HepG2 (cell line): ENCODE measurements around the gene OFD1. TPM values are rescaled to one million over a fixed set of nuclear protein-coding genes. Genes with fewer than 3 reads are reported as not detected.

Source experiments
- ATAC-seq: fragments of 200-7000 bp; cut with Tn5 transposase; 3 replicates; pipeline ENCODE4 v1.9.1; 2020; ENCODE audit warnings: mild to moderate bottlenecking, moderate library complexity
- BruUV-seq: library from RNA; stranded (reverse); fragments of 400-500 nt; replicated peaks from 2 replicates; lab custom pipeline; 2021; lab: Mats Ljungman, UMichigan
- CTCF ChIA-PET: fragments of 300-600 bp; formaldehyde crosslinking; extraction: SDS; loops from one replicate; lab custom pipeline; 2021; ENCODE audit warnings: low total read pairs, inconsistent platforms, low intra/inter-chr PET ratio; lab: Yijun Ruan, JAX
- POLR2A ChIA-PET: fragments of 350-600 bp; sonication (Branson Sonifier 250); formaldehyde crosslinking; loops from one replicate; lab custom pipeline; 2020; ENCODE audit warnings: antibody characterized with exemption, inconsistent platforms; lab: Yijun Ruan, JAX
- DNase-seq: peaks from one replicate; pipeline ENCODE4 v3.0.0-alpha.2; 2015; ENCODE audit warnings: low spot score
- FAIRE-seq: peaks from 3 replicates; lab custom pipeline; 2011; peaks lifted over from hg19 to GRCh38; lab: Jason Lieb, UNC
- H2AFZ ChIP-seq: one replicate; pipeline ENCODE4 v1.6.1; 2011; ENCODE audit warnings: low read length, inconsistent platforms
- H3K27ac ChIP-seq: fragments of 300-600 bp; 3 replicates; pipeline ENCODE4 v1.8.0; 2011; ENCODE audit warnings: mixed run types, mild to moderate bottlenecking, mixed read lengths, low read length, inconsistent platforms; ENCODE audit not compliant: insufficient read depth; ENCODE audit errors: extremely low read length
- H3K27me3 ChIP-seq, 2 experiments: fragments of 200-600 bp in 1 of 2; 2 replicates in 1 of 2; 3 replicates in 1 of 2; pipeline versions ENCODE4 v1.6.0 to v1.8.0; 2011; ENCODE audit warnings: low read length in 2 of 2, mild to moderate bottlenecking in 2 of 2, moderate library complexity in 2 of 2, inconsistent platforms in 1 of 2; ENCODE audit not compliant: insufficient read depth in 2 of 2, control insufficient read depth in 1 of 2
- H3K36me3 ChIP-seq, 2 experiments: fragments of 200-600 bp in 1 of 2; replicated peaks in 1 of 2; 2 replicates in 1 of 2; 3 replicates in 1 of 2; pipeline versions ENCODE4 v1.5.1 to v1.8.0; 2011; ENCODE audit warnings: low read length in 2 of 2, inconsistent platforms in 1 of 2; ENCODE audit not compliant: insufficient read depth in 2 of 2, control insufficient read depth in 1 of 2
- H3K4me1 ChIP-seq: 2 replicates; pipeline ENCODE4 v1.5.1; 2012; ENCODE audit warnings: low read length, inconsistent platforms; ENCODE audit not compliant: insufficient read depth
- H3K4me2 ChIP-seq: 2 replicates; pipeline ENCODE4 v1.6.0; 2011; ENCODE audit warnings: low read depth, low read length, inconsistent platforms
- H3K4me3 ChIP-seq, 3 experiments: fragments of 200-600 bp in 1 of 3; sonication (generic), shearing (Covaris generic) in 1 of 3; replicated peaks in 1 of 3; 2 replicates each; pipeline ENCODE4 v1.5.1; 2011 to 2016; ENCODE audit warnings: low read length in 3 of 3, inconsistent platforms in 2 of 3, low read depth in 2 of 3, mild to moderate bottlenecking in 2 of 3, control low read depth in 1 of 3, mixed read lengths in 1 of 3; ENCODE audit not compliant: insufficient read depth in 1 of 3
- H3K79me2 ChIP-seq: one replicate; pipeline ENCODE4 v1.6.1; 2011; ENCODE audit warnings: low read length, inconsistent platforms; ENCODE audit not compliant: insufficient read depth
- H3K9ac ChIP-seq: 2 replicates; pipeline ENCODE4 v1.6.0; 2011; ENCODE audit warnings: mild to moderate bottlenecking, low read depth, low read length, inconsistent platforms; ENCODE audit not compliant: insufficient read depth
- H3K9me3 ChIP-seq: 2 replicates; pipeline ENCODE4 v1.5.1; 2012; ENCODE audit warnings: mild to moderate bottlenecking, low read length
- H4K20me1 ChIP-seq: 2 replicates; pipeline ENCODE4 v1.6.0; 2011; ENCODE audit warnings: inconsistent platforms, mild to moderate bottlenecking, low read length, moderate library complexity; ENCODE audit not compliant: insufficient read depth
- CCAR2 ChIP-seq: fragments of 200-400 bp; formaldehyde crosslinking; optimal IDR thresholded peaks from 2 replicates; pipeline ENCODE3; 2018; ENCODE audit warnings: low read depth, mild to moderate bottlenecking, low read length, moderate library complexity
- FOXJ3 ChIP-seq: sonication (generic); formaldehyde crosslinking; IDR thresholded peaks from 2 replicates; pipeline ENCODE4 v1.4.0; 2020; ENCODE audit warnings: missing genetic modification reagents, mild to moderate bottlenecking, borderline replicate concordance
- HMG20A ChIP-seq: IDR thresholded peaks from 2 replicates; pipeline ENCODE4 v1.6.1; 2016; ENCODE audit warnings: borderline replicate concordance
- KDM5B ChIP-seq: sonication (generic); formaldehyde crosslinking; IDR thresholded peaks from 2 replicates; pipeline ENCODE4 v1.4.0; 2020; ENCODE audit warnings: missing genetic modification reagents, mild to moderate bottlenecking, borderline replicate concordance
- KLF16 ChIP-seq, 2 experiments: sonication (generic) in 1 of 2; formaldehyde crosslinking in 1 of 2; IDR thresholded peaks; 2 replicates each; pipeline versions ENCODE4 v1.6.1 to v1.8.0; 2016 to 2023; ENCODE audit warnings: missing genetic modification reagents in 2 of 2, missing compliant biosample characterization in 1 of 2
- PBX2 ChIP-seq: IDR thresholded peaks from 2 replicates; pipeline ENCODE4 v1.6.1; 2016; ENCODE audit warnings: control low read depth
- SRF ChIP-seq: IDR thresholded peaks from 2 replicates; pipeline ENCODE4 v1.6.1; 2011; ENCODE audit warnings: mild to moderate bottlenecking, low read depth, low read length, moderate library complexity
- XBP1 ChIP-seq: sonication (generic); formaldehyde crosslinking; IDR thresholded peaks from 2 replicates; pipeline ENCODE4 v1.5.0; 2020; ENCODE audit warnings: missing genetic modification reagents
- ZNF331 ChIP-seq: sonication (generic); formaldehyde crosslinking; IDR thresholded peaks from 2 replicates; pipeline ENCODE4 v1.4.0; 2020; ENCODE audit warnings: missing genetic modification reagents
- WGBS: methylation state at CpG from one replicate; pipeline ENCODE4 v1.1.6; 2017; ENCODE audit warnings: low lambda C conversion rate; 5-methylcytosine and 5-hydroxymethylcytosine counted together
- in situ Hi-C: cut with HindIII; loops from 2 replicates; pipeline ENCODE4 v1.10.0; 2017; ENCODE audit warnings: low pct_unique_long_range_greater_than_20kb; ENCODE audit not compliant: extremely low pct_ligation_motif_present
- intact Hi-C: fragments of 100-400 bp; cut with micrococcal nuclease; formaldehyde crosslinking; loops from one replicate; pipeline ENCODE4 v1.10.0; 2022; ENCODE audit not compliant: unreplicated experiment
- polyA plus RNA-seq, 8 experiments: library from polyadenylated mRNA; depleted of rRNA in 3 of 8; stranded (reverse) in 7 of 8; unstranded in 1 of 8; fragments of >200 nt; fragmentation: Illumina TruSeq in 4 of 8; extraction: Trizol in 4 of 8; gene quantifications; 2 replicates each; pipeline versions ENCODE4 v1.2.1 to v1.2.3, GENCODE V29; 2011 to 2016; ENCODE audit warnings: low read depth in 4 of 8, missing spikeins in 1 of 8, mixed read lengths in 1 of 8; ENCODE audit not compliant: insufficient read depth in 1 of 8
- total RNA-seq, 5 experiments: library from RNA; depleted of rRNA; stranded (reverse); fragments of >200 nt; fragmentation: Illumina TruSeq; extraction: Trizol; gene quantifications; 2 replicates each; pipeline ENCODE4 v1.2.3, GENCODE V29; 2016; ENCODE audit warnings: low read depth in 1 of 5

OFD1 gene
- total and polyA plus RNA-seq, 2 of the 13 experiments (the other 11 are each of a cell fraction or from before 2014, with no cell fraction given): 14.9 to 16.4 TPM

- no peak overlapping the region for H3K9ac ChIP-seq
- no peaks in the 10 kb centered on the region for H3K4me1 ChIP-seq
- WGBS: 97% methylated on average over 4 of the region's 4 CpGs
- no peak overlapping the region for H3K4me2 ChIP-seq
- H3K9me3 ChIP-seq: no peaks in the 10 kb centered on the region
- intact Hi-C loops: no loop called here
- H3K4me3 ChIP-seq: no peak overlapping the region
- no TSS peak for BruUV-seq
- H3K79me2 ChIP-seq: peaks cover 47% of the 10 kb centered on the region
- no peak overlapping the region for H2AFZ ChIP-seq
- in situ Hi-C loops: no loop called here
- no peaks in the 10 kb centered on the region for H3K27me3 ChIP-seq
- ATAC-seq: no peak
- POLR2A ChIA-PET: no interaction called here
- FAIRE-seq: no peak
- CTCF ChIA-PET: no interaction called here
- H3K27ac ChIP-seq: no peak overlapping the region
- no peak for DNase-seq
- 0 out of 2 replicates have a peak, but pooled peaks cover 3% of the 10 kb centered on the region for H4K20me1 ChIP-seq
- no peaks in the 10 kb centered on the region for H3K36me3 ChIP-seq
- TF ChIP-seq ZNF331 (CRISPR knock-in tag) (no peak), SRF (no peak), KLF16 (CRISPR knock-in tag; IDR thresholded peaks at IDR 0.05) (no peak), CCAR2 (no peak), XBP1 (CRISPR knock-in tag) (no peak), PBX2 (no peak), KDM5B (CRISPR knock-in tag) (no peak), FOXJ3 (no peak), HMG20A (CRISPR knock-in tag) (no peak)
These were observed 34.2 kb upstream of the OFD1 start for GRCh38 chrX:13700380-13700779.
